Measurements from ENCODE around the gene ARL17B.
"Not testable (repeated sequence)": the region's sequence is repeated elsewhere in the genome, so short reads cannot be mapped to it uniquely, and the experiment has no call there.

DNA sequence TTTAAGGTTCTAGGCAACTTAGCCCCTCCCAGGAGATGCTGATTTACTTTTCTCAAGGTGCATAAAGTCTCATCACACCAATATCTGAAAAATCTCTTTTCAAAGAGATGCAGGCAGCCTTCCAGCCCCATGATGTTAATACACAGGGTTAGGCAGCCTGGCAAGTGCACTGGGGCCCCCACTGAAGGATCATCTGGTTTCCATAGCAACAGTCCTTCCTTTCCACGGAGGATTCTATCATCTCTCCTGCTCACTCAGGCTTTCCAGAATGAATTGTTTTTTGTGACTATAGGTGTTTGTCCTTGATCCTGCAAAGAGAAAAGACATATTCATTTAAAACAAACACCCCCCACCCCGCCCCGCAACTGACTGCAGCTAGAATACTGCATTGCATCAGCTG is 6.0 kb upstream of the ARL17B start:
- not testable (repeated sequence) for TF ChIP-seq CTCF (conservative IDR thresholded peaks at IDR 0.05; ENCODE audit: low read depth, low read length); EZH2 (IDR thresholded peaks at IDR 0.05; ENCODE audit: borderline replicate concordance, low read depth, low read length, poor library complexity, severe bottlenecking)

All from A673 (cell line).